GM10847 (cell line): ENCODE results near the gene PRRT4.

Experiments
- POLR2A ChIP-seq: IDR thresholded peaks from 2 replicates; pipeline ENCODE4 v1.6.1; 2011; ENCODE audit not compliant: insufficient read length; ENCODE audit errors: extremely low read depth

Gene PRRT4

GRCh38 chr7:128361411-128362379, at the start of gene PRRT4:
Gene PRRT4 (minus strand): TSS chr7:128361690.
- TF ChIP-seq POLR2A: no peak

- no peak for TF ChIP-seq POLR2A
These were observed 48.9 kb upstream of the PRRT4 start for GRCh38 chr7:128410451-128410753.

DNA sequence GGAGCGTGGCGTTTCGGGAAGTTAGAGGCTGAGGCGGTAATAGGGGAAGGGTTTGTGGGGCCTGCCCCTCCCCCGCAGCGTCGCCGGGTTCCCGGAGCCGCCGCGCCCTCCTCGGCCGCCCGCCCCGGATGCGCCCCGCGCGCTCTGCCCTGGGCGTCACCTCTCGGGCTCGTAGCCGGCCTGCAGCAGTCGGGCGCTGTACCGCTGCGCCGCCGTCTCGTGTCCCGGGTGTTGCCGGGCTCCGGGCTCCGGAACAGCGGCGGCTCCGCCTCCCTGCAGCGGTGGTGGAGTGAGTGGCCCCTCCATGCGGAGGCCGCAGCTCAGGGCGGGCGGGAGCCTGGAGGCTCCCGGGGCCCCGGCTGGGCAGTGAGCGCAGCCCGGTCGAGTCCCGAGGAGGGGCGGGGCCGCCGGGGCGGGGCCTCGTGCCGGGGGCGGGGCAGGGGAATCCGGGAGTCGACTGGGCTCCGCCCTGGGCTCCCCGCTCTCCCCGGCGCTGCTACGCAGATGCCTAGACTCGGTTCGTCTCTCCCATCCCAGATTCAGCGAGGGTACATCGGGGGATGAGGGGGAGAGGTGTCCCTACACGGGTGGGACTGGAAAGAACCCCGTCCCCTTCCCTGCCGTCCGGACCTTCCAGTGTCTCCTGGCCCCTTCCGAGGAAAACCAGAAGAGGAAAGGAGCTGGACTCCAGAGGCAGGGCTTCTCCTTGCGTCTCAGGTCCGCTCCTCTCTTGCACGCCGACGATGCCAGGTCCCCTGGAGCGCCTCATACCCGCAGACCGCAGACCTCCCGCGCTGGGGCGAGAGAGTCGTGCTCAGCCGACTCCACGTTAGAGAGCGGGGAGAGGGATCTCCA, 48.3 kb upstream of the PRRT4 start, which contains the start of gene IMPDH1:
IMPDH1 (minus strand) TSS at position 387 of the 855 bp plus-strand sequence; CDS start at position 306, 81 bp downstream.
- peak; percentile 34 for TF ChIP-seq POLR2A

DNA sequence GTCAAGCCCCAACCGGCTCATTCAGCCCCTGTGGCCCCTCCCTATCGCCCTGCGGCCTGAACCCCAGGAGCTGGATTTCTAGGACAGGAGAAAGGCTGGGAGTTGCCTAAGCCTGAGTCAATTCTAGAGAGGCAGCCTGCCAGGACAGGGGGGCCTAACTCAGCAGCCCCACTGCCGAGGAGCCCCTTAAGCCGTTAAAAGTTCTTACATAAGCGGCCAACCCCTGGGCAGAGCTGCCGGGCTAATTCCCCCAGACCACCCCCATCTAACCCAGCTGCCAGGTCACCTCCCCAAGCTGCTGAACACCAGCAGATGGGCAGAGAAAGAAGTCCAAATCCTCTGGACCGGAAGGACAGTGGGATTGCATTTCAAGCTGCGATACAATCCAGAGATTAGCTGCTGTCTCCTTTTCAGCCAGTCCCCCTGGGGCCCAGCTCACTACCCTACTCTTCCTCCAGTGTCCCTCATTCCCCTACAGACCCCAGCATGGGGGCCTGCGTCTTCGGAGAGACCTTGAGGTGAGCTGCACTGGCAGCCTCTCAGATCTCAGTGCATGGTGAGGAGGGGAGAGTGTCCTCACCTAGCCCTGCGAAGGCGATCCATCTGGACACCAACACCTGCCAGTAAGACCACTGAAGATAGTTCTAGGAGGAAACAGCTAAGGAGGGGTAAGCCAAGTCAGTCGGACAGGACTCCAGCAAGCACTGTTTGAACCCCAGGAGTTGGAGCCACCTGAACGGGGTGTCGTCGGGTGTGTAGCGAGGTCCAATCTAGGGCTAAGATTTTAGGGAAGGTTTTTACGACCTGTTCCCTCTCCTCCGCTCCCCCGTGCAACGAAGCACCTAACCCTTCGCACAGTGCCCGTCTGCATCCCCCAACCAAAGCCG, 47.5 kb upstream of the PRRT4 start:
- no peak for TF ChIP-seq POLR2A

DNA sequence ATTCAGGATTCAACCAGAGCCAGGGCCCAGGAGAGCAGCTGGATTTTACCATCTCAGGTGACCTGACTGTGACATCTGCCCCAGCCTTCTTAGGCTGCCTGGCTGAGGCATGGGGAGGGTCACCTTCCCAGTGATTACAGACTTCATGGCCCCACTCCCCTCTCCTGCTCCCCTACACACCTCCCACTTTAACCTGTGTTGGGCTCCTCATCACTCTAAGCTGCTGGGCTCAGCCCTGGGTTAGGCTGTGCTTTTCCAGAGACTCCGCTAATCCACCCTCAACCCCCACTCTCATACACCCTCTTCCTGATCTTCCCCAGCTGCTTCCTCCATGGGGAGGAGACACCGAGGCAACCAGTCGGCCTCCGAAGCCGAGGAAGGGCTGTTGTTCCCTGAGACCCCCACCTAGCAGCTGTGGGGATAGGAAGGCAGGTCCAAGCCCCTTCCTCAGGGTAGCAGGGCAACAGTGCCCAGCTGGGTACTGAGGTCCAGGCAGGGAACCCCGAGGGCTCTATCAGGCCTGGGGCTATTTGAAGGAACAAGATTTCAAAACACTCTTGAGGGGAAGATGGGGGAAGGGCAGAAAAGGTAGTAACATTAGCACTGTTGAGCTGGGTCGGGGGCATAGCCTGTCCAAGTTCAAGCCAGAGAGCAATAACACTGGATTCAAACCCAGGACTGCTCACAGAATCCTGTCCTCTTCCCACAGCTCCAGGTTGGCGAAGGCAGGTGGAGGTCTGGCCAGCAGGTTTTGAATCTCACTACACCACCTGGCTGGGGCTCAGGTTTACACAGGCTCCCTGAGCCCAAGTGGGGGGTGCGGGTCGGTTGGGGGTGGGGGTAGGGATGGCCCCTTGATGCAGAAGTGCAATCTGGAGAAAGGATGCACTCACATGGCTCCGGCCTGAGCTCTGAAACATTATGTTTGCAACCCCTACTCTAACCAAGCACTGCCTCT, 46.5 kb upstream of the PRRT4 start:
- no peak for TF ChIP-seq POLR2A

GRCh38 chr7:128407233-128407589, 45.7 kb upstream of the PRRT4 start:
- TF ChIP-seq POLR2A: no peak

DNA sequence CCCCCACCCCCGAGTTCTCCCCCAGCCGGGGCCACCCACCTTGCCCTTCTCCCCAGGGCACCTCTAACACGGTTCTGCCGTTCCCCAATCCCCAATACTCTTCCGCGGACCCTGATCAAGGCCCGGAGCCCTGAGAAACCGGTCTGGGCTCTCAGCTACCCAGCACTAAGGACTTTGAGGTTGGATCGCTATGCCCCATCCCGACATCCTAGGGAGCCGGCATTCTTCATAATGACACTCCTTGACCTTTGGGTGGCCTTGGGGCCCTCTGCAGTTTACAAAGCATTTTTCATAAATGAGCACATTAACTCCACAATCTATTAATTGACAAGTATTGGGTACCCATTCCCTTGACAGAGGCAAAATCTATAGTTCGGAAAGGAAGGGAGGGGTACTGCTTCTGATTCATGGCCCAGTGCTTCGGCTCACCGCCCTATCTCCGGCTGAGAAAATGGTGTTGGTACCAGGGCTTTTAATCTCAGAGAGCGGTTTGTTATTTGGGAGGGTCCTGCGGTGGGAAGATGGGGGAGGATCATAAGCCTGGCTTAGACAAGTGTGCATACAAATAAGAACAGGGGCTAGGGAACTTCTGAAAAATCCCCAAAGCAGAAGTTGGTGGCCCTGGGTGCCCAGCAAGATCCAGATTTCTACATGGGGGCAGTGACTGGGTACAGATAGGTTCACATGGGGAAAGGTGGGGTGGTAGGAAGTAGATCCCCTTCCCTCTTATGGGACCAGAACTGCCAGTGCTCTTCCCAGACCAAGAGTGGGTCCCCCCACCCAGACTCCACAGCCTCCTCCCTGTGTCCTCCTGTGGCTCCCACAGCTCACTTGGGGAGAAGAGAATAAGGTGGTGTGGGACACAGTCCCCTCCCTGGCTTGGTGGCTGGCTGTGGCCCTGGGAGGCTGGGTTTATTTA, 45.1 kb upstream of the PRRT4 start:
- no peak for TF ChIP-seq POLR2A

GRCh38 chr7:128405471-128406313, 44.2 kb upstream of the PRRT4 start:
- TF ChIP-seq POLR2A: peak; percentile 28

- no peak for TF ChIP-seq POLR2A
These were observed 43.5 kb upstream of the PRRT4 start for GRCh38 chr7:128404886-128405470.

GRCh38 chr7:128404143-128404681, 42.7 kb upstream of the PRRT4 start:
- TF ChIP-seq POLR2A: no peak

DNA sequence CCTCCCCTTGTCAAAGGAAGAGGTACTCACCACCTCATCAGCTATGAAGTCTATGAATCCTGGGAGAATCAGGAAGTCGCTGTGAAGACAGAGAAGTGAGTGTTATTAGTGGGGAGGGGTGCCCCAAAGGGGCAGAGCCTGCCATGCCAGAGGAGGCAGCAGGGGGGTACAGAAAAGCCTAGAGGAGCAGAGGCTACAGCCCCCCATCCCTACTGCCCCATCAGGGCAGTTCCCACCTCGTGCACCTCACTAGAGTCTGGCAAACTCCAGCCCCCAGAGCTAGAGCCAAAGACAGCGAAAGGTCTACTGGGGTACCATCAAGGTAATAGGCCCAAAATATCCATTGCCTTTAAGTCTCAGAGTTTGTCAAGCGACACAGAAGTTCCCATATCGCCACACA, 42.2 kb upstream of the PRRT4 start:
- no peak for TF ChIP-seq POLR2A
